Stimulated activated CD8-positive, alpha-beta memory T cell treated with anti-CD3 and anti-CD28 coated beads, Interleukin-4, amount 100 ng/mL, for 1 hour (primary cell): ENCODE measurements around the gene KLHDC7B.
"Not testable (repeated sequence)": the region's sequence is repeated elsewhere in the genome, so short reads cannot be mapped to it uniquely, and the experiment has no call there.

Experiments
- DNase-seq, 2 donors: peaks; one replicate each; pipeline ENCODE4 v3.0.0-alpha.2; 2020; ENCODE audit warnings: low read depth in 2 of 2, low spot score in 1 of 2

The KLHDC7B gene

DNA sequence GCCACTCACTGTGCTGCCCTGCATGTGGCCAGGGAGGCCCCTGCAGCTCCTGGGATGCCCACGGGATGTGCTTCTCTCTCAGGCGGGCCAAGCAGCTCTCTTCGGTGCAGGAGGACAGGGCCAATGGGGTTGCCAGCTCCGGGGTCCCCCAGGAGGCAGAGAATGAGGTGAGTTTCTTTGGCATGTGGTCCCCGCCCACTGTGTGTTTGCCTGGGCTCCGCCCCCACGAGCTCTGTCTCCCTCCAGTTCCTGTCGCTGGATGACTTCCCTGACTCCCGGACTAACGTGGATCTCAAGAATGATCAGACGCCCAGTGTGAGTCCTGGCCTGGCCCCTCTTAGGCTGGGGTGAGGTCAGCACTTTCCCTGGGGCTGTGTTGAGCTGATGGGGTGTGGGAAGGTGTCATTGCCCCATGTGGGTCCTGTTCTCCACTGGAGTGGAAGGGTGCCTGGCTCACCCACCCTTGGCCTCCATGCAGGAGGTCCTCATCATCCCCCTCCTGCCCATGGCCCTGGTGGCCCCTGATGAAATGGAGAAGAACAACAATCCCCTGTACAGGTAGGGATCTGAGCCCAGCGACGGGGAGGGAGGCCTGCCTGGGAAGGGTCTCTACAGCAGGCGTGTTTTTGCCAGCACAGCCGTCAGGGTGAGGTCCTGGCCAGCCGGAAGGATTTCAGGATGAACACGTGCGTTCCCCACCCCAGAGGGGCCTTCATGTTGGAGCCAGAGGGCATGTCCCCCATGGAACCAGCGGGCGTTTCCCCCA, 28.0 kb upstream of the KLHDC7B start:
- DNase-seq, result no peak

DNA sequence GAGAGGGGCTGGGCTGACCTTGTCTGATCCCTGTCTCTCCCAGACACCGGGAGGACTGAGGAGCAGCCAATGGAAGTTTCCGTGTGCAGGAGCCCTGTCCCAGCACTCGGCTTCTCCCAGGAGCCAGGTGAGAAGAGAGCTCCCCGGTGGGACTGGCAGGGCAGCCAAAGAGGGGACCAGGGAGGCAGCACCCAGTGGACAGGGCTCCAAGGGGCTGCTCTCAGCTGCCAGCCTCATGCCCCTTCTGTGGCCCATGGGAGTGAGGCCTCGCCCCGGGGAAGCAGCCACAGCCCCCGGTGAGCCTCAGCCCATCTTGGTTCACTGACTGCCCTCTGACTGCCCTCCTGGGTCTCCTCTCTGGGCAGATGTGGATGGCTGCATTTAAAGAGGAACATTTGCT, 27.1 kb upstream of the KLHDC7B start:
- no peak for DNase-seq

DNA sequence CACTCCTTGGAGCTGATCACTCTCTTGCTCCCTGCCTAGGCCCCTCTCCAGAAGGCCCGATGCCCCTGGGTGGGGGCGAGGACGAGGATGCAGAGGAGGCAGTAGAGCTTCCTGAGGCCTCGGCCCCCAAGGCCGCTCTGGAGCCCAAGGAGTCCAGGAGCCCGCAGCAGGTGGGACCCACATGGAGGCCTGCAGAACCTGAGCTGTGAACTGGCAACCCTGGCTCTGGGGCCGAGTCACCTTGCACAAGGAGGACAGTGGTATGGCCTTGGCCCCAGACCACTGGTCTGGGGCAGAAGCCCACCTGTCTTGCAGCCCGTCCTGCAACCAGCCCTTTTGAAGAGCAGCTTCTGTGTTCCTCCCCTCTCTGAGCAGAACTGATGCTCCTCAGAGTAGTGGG, 26.5 kb upstream of the KLHDC7B start:
- no peak for DNase-seq

DNA sequence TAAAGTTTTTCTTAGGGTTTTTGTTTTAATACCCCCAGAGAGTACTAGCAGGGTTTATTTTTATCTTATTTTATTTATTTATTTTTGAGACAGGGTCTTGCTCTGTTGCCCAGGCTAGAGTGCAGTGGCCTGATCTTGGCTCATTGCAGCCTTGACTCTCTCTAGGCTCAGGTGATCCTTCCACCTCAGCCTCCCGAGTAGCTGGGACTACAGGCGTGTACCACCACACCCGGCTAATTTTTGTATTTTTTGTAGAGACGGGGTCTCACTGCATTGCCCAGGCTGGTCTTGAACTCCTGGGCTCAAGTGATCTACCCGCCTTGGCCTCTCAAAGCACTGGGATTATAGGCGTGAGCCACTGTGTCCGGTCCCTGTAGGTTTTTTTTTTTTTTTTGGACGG, 25.5 kb upstream of the KLHDC7B start:
- DNase-seq, result not testable (repeated sequence)

DNA sequence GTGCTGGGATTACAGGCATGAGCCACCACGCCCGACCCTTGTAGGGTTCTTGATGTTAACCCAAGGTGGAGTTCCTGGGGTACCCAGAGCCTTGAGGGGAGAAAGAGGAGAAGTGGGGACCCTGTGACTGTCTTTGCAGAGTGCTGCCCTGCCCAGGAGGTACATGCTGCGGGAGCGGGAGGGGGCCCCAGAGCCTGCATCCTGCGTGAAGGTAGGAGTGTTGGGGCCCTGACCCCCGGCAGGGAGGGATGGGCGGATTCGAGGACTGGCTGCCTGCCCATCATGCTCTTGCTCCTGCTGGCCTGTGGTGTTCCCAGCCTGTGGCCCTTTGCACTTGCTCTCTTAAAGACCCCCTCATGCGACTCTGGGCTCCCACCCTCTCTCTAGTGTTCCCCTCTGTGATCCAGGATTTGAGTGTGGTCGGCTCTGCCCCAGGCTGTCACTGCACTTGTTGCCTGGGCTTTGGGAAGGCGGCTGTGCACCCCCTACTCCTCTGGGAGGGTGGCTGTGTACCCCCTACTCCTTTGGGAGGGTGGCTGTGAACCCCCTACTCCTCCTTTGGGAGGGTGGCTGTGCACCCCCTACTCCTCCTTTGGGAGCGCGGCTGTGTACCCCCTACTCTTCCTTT, 24.8 kb upstream of the KLHDC7B start:
- no peak for DNase-seq

DNA sequence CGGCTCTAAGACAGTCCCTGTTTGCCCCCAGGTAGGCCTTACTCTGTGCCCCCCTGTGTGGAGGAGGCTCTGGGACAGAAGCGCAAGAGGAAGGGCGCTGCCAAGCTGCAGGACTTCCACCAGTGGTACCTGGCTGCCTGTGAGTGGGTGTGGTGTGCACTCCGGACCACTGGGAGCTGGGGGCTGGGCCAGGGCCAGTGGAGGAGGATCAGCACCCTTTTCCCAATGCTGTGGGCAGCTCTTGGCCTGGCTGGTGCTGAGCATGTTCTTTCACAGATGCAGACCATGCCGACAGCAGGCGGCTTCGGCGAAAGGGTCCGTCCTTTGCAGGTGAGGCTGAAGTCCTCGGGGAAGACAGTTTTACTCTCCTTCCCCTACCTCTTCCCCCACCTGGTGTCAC, 24.0 kb upstream of the KLHDC7B start:
- no peak for DNase-seq

DNA sequence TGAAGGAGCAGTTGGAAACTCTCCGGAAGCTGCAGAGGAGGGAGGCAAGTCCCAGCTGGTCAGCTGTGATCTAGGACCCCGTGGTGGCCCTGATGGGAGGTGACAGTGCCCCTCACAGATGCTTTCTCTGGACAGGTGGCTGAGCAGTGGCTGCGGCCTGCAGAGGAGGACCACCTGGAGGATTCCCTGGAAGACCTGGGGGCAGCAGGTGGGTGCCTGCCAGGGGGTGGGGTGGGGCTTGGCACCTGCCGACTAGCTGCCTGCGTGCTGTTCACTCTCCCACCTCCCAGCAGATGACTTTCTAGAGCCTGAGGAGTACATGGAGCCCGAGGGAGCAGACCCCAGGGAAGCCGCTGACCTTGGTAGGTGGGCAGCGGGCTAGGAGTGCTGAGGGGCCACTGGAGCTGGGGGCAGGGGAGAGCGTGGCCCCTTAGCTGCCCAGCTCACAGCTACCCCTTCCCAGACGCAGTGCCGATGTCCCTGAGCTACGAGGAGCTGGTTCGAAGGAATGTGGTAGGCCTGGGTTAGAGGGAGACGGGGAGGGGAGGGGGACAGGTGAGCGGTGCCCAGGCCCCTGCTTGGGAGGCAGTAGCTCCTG, 23.4 kb upstream of the KLHDC7B start:
- DNase-seq, result no peak

DNA sequence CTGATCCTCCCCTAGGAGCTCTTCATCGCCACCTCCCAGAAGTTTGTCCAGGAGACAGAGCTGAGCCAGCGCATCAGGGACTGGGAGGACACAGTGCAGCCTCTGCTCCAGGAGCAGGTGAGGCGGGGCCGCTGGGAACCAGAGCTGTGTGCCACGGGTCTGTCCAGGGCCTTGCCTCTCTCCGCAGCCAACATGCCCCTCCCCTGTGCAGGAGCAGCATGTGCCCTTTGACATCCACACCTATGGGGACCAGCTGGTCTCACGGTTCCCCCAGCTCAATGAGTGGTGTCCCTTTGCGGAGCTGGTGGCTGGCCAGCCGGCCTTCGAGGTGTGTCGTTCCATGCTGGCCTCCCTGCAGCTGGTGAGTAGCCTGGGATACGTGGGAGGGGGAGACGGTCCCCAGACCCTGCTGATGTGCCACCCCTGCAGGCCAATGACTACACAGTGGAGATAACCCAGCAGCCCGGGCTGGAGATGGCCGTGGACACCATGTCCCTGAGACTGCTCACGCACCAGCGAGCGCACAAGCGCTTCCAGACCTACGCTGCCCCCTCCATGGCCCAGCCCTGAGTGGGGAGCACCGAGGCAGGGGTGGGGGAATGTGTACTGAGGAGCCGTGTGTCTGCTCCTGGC, 22.8 kb upstream of the KLHDC7B start:
- no peak for DNase-seq

DNA sequence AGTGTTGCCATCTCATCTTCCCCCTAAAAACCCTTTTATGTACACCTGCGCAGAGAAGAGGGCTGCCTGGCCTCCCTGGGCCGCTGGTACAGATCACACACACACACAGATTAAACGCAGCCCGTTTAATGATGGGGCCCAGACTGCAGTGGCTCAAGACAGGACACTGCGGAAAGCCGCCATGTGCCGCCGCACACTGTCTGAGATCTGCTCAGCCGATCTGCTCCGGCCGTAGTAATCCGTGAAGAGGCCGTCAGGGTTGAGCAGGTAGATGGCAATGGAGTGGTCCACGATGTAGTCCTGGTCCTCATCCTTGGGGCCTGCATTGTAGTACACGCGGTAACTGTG, 22.3 kb upstream of the KLHDC7B start:
- no peak for DNase-seq

DNA sequence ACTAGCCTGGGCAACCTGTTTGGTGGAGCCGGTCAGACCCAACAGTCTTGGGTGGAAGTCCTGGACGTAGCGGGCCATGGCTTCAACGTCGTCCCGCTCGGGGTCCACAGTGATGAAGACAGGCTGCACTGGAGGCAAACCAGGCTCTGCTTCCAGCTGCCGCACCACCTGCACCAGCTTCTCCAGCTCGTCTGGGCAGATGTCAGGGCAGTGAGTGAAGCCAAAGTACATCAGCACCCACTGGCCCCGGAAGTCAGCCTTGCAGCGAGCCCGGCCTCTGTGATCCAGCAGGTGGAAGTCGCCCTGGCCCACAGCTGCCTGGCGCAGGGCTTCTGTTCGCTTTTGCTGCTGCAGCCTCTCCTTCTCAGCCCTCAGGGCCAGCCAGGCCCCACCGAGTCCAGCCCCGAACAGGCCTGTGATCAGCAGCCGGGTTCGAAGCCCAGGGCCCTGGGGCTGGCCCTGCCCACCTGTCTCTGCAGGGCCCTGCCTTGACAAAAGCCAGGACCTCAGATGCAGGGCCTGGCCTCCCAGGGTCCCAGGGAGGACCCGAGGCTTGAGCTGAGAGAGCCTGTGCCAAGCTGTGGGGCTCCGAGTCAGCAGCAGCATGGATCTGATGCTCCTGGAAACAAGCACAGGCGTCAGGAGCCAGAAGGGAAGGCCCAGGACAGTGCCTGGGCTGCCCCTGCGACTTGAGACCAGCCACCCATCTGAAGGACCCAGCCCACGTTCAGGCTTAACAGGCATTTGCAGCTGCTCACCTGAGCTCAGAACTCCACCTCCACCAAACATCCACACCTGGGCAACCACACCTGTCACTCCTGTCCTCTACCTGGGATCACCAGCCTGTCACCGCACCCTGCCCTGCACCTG, 21.7 kb upstream of the KLHDC7B start:
- DNase-seq, result no peak

DNA sequence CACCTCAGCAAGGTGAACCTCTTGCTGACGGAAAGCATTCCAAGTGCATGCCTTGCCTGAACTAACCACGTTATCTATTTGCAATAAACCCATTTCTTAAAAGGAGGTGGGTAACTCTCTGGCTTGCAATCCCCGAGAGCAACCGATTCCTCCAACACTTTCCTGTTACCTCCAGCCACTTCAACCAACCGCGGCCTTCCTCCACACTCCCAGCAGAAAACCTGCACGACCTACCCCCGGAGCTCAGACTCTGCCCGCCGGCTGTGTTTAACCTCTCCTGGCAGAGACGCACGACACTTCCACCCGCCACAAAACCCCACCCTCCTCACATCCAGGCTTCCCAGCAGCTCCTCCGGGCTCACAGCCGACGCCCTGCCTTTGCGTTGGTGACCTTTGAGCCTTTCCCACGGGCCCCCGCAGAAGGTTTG, 21.0 kb upstream of the KLHDC7B start:
- no peak for DNase-seq

DNA sequence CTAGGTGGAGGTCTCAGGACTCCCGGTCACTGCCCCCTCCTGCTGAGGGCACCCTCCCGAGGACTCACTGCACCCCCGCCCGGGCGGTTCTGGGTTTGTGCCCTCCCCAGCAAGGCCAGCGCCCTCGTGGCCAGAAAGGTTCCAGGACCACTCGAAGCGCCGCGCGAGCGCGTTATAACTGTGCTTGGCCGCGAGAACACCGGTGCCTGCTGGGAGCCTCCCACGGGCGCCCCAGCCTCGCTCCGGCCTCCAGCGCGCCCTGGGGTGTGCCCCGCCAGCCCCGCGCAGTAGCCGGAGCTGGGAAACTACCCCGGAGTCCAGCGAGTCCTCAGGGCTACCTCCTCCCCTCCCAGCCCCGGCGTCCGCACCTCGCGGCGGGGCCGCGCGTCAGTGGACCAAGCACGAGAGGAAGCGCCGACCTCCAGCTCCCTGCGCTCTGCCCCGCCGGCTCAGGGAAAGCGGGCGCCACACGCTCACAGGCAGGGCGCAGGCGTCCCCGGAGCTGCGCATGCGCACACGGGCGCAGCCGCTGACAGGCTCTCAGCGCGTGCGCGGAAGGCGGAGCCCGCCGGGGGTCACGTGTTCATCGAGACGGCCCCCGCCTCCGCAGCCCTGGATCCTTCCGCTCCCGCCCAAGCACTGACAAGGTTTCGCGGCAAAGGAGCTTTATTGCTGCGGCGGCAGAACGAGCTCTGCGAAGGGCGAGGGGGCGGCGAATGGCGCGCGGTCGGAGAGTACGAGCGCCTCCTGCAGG, 20.4 kb upstream of the KLHDC7B start, which contains the start of gene SCO2:
SCO2 (minus strand) TSS at position 495 of the 754 bp plus-strand sequence. CDS start 1,187 bp downstream, outside the sequence.
- peak; percentile 85 to 96 for DNase-seq

DNA sequence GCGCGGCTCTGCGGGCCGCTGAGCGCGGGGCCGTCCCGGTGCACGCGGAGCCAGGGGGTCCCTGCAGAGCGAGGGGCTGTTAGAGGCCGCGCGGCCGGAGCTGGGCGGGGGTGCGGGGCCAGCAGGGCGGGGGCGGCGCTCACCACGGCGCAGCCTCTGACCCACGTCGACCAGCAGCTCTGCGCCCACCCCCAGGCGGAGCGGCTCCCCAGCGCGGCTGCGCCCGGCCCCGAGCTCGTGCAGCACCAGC, 19.9 kb upstream of the KLHDC7B start:
- no peak for DNase-seq

DNA sequence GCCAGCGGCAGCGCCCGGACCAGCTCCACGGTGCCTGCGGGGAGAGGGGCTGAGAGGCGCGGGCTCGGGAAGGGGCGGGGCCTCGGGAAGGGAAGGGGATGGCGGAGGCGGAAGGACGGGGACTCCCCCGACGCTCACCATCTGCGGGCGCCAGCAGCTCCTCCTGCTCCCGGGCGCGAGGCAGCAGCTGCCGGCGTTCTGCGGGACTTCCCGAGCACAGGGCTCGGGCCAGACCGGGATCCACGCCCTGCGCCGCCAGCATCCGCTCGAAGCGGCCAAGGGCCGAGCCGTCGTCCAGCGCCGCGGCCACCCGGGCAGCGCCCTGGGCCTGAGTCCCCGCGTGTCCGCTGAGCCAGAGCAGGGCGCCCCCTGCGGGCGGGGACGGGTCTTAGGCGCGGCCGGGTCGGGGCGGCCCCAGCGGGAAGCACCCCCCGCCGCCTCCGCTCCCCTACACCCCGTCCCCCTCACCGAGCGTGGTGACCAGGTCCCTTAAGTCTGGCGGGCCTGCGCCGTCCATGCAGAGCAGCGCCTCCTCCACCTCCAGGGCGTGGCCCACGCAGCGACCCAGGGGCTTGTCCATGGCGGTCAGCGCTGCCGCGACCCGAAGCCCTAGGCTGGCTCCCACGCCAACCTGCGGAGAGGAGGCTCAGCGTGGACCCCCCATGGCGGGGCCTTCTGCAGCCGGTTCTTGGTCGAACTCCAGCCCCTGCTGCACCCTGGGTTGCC, 19.4 kb upstream of the KLHDC7B start:
- DNase-seq, result peak; percentile 50 to 65

DNA sequence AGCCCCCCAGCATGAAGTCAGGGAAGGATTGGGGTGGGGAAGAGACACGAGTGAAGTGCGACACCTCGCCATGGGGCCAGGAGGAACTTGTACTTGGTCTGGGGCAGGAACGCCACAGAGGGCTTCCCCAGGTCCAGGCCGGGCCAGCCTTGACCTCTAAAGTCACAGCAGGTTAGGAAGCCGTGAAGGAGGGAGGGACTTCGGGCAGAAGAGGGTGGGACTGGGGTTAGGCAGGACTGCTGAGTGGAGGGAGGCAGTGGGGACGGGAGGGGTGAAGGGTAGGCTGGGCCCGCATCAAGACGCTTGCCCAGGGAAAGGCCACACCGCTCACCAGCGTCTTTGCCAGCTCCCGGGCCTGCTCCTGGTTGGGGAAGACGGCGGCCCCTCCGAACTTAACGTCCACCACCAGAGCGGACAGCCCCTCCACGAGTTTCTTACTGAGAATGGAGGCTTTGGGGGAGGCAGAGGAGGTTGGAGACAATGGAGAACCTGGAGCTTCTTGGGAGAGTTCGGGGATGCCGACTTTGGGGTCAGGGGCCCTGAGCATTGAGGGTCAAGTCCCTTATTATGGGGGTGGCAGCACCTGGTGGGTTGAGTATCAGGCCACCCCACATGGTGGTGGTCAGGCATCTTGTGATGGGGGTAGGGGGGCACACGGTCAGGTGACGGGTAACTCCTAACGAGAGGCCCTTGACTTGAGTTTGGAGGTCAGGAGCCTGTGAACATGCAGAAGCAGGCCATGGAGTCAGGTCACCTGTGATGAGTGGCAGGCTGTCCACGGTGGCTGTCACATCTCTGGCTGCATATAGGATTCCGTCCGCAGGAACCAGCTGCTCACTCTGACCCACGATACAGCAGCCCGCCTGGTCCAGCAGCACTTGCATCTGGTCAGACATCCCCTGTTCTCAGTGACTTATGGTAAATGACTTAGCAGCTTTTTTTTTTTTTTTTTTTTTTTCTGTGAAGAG, 18.6 kb upstream of the KLHDC7B start:
- no peak for DNase-seq

DNA sequence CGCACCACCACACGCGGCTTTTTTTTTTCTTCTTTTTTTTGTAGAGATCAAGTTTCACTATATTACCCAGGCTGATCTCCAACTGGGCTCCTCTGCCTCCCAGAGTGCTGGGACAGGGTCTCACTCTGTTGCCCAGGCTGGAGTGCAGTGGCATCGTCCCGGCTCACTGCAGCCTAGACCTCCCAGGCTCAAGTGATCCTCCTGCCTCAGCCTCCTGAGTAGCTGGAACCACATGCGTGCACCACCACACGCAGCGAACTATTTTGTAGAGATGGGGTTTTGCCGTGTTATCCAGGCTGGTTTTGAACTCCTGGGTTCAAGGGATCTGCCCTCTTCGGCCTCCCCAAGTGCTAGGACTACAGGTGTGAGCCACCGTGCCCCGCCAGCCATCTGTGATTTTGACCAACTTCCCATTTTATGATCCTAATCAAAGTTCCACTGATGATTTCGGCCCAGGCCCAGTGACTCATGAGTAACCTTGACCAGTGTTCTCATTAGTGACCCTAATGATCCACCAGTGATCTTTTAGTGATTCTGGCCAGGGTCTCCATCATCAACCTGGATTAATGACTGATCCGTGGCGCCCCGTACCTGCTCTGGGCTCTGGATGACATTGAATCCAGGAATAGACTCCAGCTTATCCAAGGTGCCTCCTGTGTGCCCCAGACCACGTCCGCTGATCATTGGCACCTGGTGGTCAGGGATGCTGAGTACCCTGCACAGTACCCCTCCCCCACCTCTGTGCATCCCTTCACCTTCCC, 17.6 kb upstream of the KLHDC7B start:
- no peak for DNase-seq

DNA sequence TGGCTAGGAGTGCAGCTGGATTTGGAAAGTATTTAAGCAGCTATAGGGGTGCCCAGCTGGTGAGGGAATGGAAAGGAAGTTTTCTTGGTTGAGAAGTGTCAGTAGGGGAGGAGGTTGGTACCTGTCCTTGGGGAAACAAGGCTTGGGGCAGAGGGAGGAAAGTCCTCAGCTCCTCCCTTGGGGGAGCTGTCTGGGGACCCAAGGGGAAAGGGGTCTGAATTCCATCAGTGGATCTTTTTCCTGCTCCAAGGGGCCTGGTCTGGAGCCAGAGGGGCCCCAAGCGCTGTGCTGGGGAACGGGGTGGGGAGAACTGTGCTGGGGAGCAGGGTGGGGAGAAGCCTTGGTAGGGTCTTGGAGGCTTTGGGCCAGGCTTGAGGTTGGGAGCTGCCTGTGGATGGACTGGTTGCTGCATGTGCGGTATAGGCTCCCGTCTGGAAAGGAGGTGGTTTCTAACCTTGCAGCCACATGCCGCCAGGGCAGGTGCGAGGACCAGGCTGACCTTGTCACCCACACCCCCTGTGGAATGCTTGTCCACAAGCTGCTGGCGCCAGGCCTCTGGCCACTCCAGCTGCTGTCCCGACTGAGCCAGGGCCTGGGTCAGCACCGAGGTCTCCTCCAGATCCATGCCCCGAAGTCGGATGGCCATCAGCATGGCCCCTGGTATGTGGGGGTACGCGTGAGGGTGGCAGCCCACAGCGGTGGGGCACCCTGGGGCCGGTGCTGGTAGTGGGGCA, 16.9 kb upstream of the KLHDC7B start:
- DNase-seq, result no peak
